Measurements from ENCODE around the gene FHAD1.

DNA sequence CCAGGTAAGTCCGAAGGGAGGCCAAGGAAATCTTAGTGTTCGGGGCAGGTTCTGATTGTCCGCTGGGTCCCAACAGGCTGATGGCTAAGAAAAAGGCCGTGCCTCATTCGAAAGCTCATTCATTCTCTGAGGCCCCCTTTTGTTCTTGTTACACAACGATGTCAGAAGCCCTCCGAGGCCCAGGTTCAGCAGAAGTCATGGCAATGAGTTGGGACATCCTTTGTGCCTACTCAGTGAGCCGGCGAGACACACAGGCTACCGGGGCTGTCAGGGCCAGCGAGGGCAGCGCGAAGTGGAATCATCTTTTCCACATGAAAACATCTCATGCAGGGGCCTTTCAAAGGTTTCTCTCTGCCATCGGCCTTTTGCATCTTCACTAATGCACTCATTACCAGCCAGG is 113.7 kb downstream of the FHAD1 start:
- TF ChIP-seq, protein P1, sequence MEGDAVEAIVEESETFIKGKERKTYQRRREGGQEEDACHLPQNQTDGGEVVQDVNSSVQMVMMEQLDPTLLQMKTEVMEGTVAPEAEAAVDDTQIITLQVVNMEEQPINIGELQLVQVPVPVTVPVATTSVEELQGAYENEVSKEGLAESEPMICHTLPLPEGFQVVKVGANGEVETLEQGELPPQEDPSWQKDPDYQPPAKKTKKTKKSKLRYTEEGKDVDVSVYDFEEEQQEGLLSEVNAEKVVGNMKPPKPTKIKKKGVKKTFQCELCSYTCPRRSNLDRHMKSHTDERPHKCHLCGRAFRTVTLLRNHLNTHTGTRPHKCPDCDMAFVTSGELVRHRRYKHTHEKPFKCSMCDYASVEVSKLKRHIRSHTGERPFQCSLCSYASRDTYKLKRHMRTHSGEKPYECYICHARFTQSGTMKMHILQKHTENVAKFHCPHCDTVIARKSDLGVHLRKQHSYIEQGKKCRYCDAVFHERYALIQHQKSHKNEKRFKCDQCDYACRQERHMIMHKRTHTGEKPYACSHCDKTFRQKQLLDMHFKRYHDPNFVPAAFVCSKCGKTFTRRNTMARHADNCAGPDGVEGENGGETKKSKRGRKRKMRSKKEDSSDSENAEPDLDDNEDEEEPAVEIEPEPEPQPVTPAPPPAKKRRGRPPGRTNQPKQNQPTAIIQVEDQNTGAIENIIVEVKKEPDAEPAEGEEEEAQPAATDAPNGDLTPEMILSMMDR (IDR thresholded peaks at IDR 0.05), result no peak
- TF ChIP-seq POLR2A (IDR thresholded peaks at IDR 0.05), result no peak

Measured in thyroid gland (tissue), 4 donors.